Erythroblast (primary cell): ENCODE measurements around the gene FRRS1.

Experiments used
- GATA1 ChIP-seq: IDR thresholded peaks from 2 replicates; pipeline ENCODE4 v1.6.1; 2011; ENCODE audit warnings: low read depth, mild to moderate bottlenecking, control low read depth, low read length, moderate library complexity
- POLR2A ChIP-seq: IDR thresholded peaks from 2 replicates; pipeline ENCODE4 v1.6.1; 2011; ENCODE audit warnings: mild to moderate bottlenecking, low read length

- no peak for TF ChIP-seq POLR2A
- TF ChIP-seq GATA1: no peak
These were observed 43.2 kb downstream of the FRRS1 start for GRCh38 chr1:99723251-99723650.
